UCSD-AML1 (cell line): ENCODE measurements around the gene ADGRG1.
"Not testable (repeated sequence)": the region's sequence is repeated elsewhere in the genome, so short reads cannot be mapped to it uniquely, and the experiment has no call there.

Experiments used
- DNase-seq: peaks from one replicate; lab custom pipeline; 2025; ENCODE audit not compliant: unreplicated experiment; lab: John Stamatoyannopoulos, UW

Gene ADGRG1

GRCh38 chr16:57698812-57699405, 70.5 kb downstream of the ADGRG1 start:
- DNase-seq = no peak

GRCh38 chr16:57699481-57699880, 71.1 kb downstream of the ADGRG1 start:
- DNase-seq = no peak

GRCh38 chr16:57699899-57700298, 71.5 kb downstream of the ADGRG1 start:
- no peak for DNase-seq

- no peak for DNase-seq
Observed at GRCh38 chr16:57700781-57701551, 72.5 kb downstream of the ADGRG1 start.

DNA sequence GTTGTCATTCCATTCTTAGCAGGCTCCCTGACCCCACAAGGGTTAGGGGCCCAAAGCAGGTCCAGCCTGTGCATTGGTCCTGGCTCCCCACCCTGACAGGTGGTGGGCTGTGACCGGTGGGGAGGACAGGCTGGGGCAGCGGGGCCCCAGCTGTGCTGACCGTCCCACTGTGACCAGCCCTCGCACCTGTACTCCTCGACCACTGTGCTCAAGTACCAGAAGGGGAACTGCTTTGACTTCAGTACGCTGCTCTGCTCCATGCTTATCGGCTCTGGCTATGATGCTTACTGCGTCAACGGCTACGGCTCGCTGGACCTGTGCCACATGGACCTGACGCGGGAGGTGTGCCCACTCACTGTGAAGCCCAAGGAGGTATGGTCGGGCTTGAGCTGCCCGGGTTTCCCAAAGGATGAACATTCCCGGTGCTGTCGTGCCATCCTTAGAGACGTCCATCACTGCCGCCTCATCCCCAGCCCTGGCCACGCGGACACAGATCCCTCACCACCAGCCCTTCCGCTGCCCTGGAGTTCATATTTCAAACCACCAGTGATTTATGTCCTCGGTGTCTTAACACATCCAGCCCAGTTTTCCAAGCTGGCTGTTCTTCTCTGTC, 73.4 kb downstream of the ADGRG1 start:
- no peak for DNase-seq

- no peak for DNase-seq
Observed at GRCh38 chr16:57703416-57704010, 75.1 kb downstream of the ADGRG1 start.

GRCh38 chr16:57704011-57704904, 75.8 kb downstream of the ADGRG1 start:
- no peak for DNase-seq

DNA sequence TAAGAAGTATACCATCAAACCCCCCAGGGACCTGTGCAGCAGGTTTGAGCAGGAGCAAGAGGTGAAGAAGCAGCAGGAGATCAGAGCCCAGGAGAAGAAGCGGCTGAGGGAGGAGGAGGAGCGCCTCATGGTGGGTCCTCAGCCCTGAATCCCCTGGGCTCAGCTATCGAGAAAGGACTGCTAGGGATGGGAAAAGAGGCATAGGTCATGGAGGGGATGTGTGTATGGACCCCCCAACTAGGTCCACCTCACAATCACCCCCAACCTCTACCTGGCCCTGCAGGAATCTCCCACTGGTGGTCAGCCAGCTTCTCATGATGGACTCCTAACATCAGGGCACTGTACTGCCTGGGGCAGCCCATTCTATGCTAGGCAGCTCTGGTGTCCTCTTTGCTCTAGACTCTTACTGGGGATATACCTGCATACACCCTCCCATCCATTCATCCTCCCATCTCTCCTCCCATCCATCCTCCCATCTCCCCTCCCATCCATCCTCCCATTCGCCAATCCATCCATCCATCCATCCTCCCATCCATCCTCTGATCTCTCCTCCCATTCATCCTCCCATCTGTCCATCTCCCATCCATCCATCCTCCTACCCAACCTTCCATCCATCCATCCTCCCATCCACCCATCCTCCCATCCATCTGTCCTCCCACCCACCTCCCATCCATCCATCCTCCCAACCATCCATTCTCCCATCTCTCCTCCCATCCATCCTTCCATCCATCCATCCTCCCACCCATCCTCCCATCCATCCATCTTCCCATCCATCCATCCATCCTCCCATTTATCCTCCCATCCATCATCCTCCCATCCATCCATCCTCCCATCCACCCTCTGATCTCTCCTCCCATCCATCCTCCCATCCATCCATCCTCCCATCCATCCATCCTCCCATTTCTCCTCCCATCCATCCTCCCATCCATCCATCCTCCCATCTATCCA, 76.7 kb downstream of the ADGRG1 start:
- no peak for DNase-seq

DNA sequence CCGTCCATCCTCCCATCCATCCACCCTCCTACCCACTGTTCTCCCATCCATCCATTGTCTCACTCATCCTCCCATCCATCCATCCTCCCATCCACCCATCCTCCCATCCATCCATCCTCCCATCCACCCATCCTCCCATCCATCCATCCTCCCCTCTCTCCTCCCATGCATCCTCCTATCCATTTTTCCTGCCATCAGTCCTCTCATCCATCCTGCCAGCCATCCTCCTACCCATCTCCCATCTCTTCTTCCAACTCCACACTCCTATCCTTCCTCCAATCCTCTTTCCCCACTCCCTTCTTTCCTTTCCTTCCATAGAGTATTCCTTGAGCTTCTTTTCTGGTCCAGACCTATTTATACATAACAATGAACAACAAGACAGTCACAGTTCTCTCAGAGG, 78.3 kb downstream of the ADGRG1 start:
- no peak for DNase-seq

- DNase-seq = no peak
Observed at GRCh38 chr16:57707331-57707730, 78.9 kb downstream of the ADGRG1 start.

DNA sequence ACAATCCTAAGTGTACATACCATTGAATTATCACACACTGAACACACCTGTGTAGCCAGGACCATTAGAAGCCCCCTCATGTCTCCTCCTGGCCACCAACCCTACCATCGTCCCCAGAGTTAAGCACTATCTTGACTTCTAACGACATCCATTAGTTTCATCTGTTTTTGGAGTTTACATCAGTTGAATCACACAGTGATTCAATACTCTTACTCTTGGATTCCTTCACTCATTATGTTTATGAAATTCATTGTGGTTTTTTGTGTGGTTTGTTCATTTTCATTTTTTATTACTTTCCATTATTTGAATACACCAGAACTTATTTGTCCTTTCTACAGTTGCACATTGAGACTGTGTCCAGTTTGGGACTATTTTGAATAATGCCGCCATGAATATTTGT, 79.7 kb downstream of the ADGRG1 start:
- DNase-seq = no peak

DNA sequence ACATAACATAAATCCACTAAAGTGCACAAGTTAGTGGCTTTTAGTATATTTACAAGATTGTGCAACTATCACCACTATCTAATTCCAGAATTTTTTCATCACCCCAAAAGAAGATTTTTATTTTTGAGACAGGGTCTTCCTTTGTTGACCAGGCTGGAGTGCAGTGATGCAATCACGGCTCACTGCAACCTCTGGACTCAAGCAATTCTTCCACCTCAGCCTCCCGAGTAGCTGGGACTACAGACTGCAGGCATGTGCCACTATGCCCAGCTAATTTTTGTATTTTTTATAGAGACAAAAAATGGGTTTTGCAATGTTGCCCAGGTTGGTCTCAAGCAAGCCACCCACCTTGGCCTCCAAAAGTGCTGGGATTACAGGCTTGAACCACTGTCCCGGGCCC, 81.2 kb downstream of the ADGRG1 start:
- DNase-seq = no peak

DNA sequence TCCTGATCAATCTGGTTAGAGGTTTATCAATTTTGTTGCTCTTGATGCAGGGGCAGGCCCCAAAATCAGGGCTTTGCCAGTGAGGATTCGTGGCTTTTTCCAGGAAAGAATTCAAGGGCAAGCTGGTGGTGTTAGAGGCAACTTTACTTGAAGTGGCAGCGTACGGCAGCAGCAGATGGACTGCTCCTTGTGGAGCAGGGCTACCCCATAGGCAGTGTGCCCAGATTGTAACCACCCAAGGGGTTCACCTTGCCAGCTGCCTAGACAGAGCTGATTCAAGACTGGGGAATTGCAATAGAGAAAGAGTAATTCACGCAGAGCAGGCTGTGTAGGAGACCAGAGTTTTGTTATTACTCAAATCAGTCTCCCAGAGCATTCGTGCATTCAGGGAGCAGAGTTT, 82.9 kb downstream of the ADGRG1 start:
- no peak for DNase-seq

- no peak for DNase-seq
Observed at GRCh38 chr16:57711993-57712392, 83.6 kb downstream of the ADGRG1 start.

GRCh38 chr16:57712569-57712968, 84.1 kb downstream of the ADGRG1 start:
- not testable (repeated sequence) for DNase-seq

- no peak for DNase-seq
Observed at GRCh38 chr16:57713596-57713995, 85.2 kb downstream of the ADGRG1 start.

DNA sequence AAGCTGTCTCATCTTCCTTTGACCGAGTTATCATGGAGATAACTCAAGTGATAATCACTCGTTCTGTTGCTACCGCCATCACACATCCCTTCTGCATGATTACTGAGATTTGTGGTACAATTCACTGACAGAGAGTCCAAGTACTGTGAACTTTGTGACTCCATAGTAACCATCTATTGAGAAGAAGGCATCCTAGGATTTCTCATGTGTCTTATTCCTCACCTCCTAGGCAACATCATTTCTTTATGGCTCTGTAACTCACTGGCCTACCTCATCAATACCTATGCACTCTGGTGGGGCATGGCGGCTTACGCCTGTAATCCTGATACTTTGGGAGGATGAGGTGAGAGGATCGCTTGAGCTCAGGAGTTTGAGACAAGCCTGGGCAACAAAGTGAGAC, 85.6 kb downstream of the ADGRG1 start:
- no peak for DNase-seq
